WTC11 (cell line): Measurements from ENCODE around the gene VAMP1. TPM values are rescaled to one million over a fixed set of nuclear protein-coding genes. Genes with fewer than 3 reads are reported as not detected.
"Not testable (repeated sequence)": the region's sequence is repeated elsewhere in the genome, so short reads cannot be mapped to it uniquely, and the experiment has no call there.

Experiments
- ATAC-seq: fragments of 200-7000 bp; cut with Tn5 transposase; 2 replicates; pipeline ENCODE4 v1.10.0; 2021; ENCODE audit warnings: mild to moderate bottlenecking, moderate library complexity
- CTCF ChIA-PET: fragments of 300-600 bp; sonication (Branson Sonifier 250); formaldehyde crosslinking; loops from one replicate; lab custom pipeline; 2021; ENCODE audit warnings: antibody characterized with exemption; lab: Charles Lee
- POLR2A ChIA-PET: fragments of 350-600 bp; sonication (Branson Sonifier 250); formaldehyde crosslinking; loops from one replicate; lab custom pipeline; 2021; ENCODE audit warnings: antibody characterized with exemption; lab: Charles Lee
- DNase-seq: peaks from one replicate; pipeline ENCODE4 v3.0.0; 2021; ENCODE audit warnings: low spot score
- H3K27ac Mint-ChIP-seq: 2 replicates; pipeline ENCODE4 v1.8.0; 2021; ENCODE audit warnings: mixed read lengths
- H3K27me3 Mint-ChIP-seq: 2 replicates; pipeline ENCODE4 v1.8.0; 2021; ENCODE audit warnings: low read depth, mild to moderate bottlenecking, moderate library complexity, mixed read lengths
- H3K36me3 Mint-ChIP-seq: 2 replicates; pipeline ENCODE4 v1.8.0; 2021; ENCODE audit warnings: mixed read lengths
- H3K4me1 Mint-ChIP-seq: 2 replicates; pipeline ENCODE4 v1.8.0; 2022; ENCODE audit warnings: mixed read lengths
- H3K4me3 Mint-ChIP-seq: 2 replicates; pipeline ENCODE4 v1.8.0; 2021; ENCODE audit warnings: mild to moderate bottlenecking, moderate library complexity, mixed read lengths
- H3K9me3 Mint-ChIP-seq: 2 replicates; pipeline ENCODE4 v1.8.0; 2021; ENCODE audit warnings: mixed read lengths
- CREM ChIP-seq: sonication (generic); formaldehyde crosslinking; IDR thresholded peaks from 2 replicates; pipeline ENCODE4 v1.8.1; 2022; ENCODE audit warnings: mild to moderate bottlenecking, missing genetic modification reagents, moderate library complexity
- ETV6 ChIP-seq: sonication (generic); formaldehyde crosslinking; IDR thresholded peaks from 2 replicates; pipeline ENCODE4 v1.8.1; 2022; ENCODE audit warnings: mild to moderate bottlenecking, missing genetic modification reagents
- GRHL2 ChIP-seq: fragments of 250-450 bp; sonication (Bioruptor Pico); IDR thresholded peaks from 2 replicates; pipeline ENCODE4 v1.8.0; 2022; ENCODE audit warnings: mild to moderate bottlenecking, moderate library complexity; ENCODE audit not compliant: insufficient replicate concordance, severe bottlenecking
- KAT7 ChIP-seq: sonication (generic); formaldehyde crosslinking; IDR thresholded peaks from 2 replicates; pipeline ENCODE4 v1.8.1; 2023; ENCODE audit warnings: missing genetic modification reagents, mild to moderate bottlenecking, borderline replicate concordance
- NR3C1 ChIP-seq: sonication (generic); formaldehyde crosslinking; conservative IDR thresholded peaks from 2 replicates; pipeline ENCODE4 v1.8.1; 2023; ENCODE audit warnings: low read depth, mild to moderate bottlenecking, missing genetic modification reagents
- TEAD4 ChIP-seq: sonication (generic); formaldehyde crosslinking; IDR thresholded peaks from 2 replicates; pipeline ENCODE4 v1.8.0; 2022; ENCODE audit warnings: mild to moderate bottlenecking, missing genetic modification reagents
- TP53 ChIP-seq: sonication (generic); formaldehyde crosslinking; IDR thresholded peaks from 2 replicates; pipeline ENCODE4 v1.8.1; 2023; ENCODE audit warnings: mild to moderate bottlenecking, missing genetic modification reagents
- ZNF138 ChIP-seq: sonication (generic); formaldehyde crosslinking; conservative IDR thresholded peaks from 2 replicates; pipeline ENCODE4 v1.8.1; 2022; ENCODE audit warnings: mild to moderate bottlenecking, moderate library complexity, missing genetic modification reagents
- ZNF232 ChIP-seq: sonication (generic); formaldehyde crosslinking; IDR thresholded peaks from 2 replicates; pipeline ENCODE4 v1.8.0; 2022; ENCODE audit warnings: mild to moderate bottlenecking, missing genetic modification reagents
- total RNA-seq: library from RNA; stranded (reverse); gene quantifications from 3 replicates; pipeline ENCODE4 v1.2.3, GENCODE V29; 2021
- TF ChIP-seq, protein P1 (sequence below): sonication (generic); formaldehyde crosslinking; IDR thresholded peaks from 2 replicates; pipeline ENCODE4 v1.8.0; 2022; ENCODE audit warnings: mild to moderate bottlenecking, missing genetic modification reagents
- TF ChIP-seq, protein P2 (sequence below): sonication (generic); formaldehyde crosslinking; IDR thresholded peaks from 2 replicates; pipeline ENCODE4 v1.8.1; 2022; ENCODE audit warnings: missing genetic modification reagents, borderline replicate concordance
- TF ChIP-seq, protein P3 (sequence below): sonication (generic); formaldehyde crosslinking; IDR thresholded peaks from 2 replicates; pipeline ENCODE4 v1.8.0; 2023; ENCODE audit warnings: missing genetic modification reagents, mild to moderate bottlenecking, borderline replicate concordance
- TF ChIP-seq, protein P4 (sequence below): sonication (generic); formaldehyde crosslinking; conservative IDR thresholded peaks from 2 replicates; pipeline ENCODE4 v1.8.1; 2022; ENCODE audit warnings: mild to moderate bottlenecking, missing genetic modification reagents
- TF ChIP-seq, protein P5 (sequence below): sonication (generic); formaldehyde crosslinking; IDR thresholded peaks from 2 replicates; pipeline ENCODE4 v1.8.1; 2023; ENCODE audit warnings: mild to moderate bottlenecking, missing genetic modification reagents, borderline replicate concordance
- TF ChIP-seq, protein P6 (sequence below): sonication (generic); formaldehyde crosslinking; IDR thresholded peaks from 2 replicates; pipeline ENCODE4 v1.8.1; 2023; ENCODE audit warnings: mild to moderate bottlenecking, moderate library complexity, missing genetic modification reagents

Gene VAMP1
- total RNA-seq, 1 experiment from 2014 or later: 14.3 TPM

DNA sequence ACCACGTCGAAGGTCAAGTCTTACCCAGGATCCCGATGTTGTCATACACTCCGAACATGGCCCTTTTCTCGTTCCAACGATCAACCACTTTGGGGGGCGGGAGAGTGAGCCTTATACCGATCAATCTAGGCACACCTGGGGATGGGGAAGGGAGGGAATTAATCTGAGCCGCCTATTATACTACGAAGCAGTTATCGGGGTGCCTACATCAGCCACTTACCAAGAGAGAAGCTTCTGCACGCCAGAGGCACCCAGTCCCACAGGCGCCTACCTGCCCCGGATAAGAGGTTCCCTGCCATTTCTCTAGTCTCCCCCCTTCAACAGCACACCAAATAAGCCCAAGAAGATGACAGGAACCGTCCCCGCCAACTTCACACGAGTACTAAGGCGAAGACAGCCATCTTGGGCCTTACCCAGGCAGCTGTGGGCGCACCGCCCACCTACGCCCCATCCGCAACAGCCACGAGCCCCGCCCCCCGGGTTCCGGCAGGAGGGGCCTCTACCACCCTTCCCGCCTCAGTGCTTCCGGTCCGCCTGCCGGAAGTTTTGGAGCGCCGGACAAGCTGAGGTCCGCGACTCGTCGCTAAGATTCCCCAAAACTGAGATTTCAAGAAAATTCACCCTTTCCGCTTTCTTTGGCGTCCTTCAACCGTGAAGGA is 22.5 kb upstream of the VAMP1 start, which contains the start of gene MRPL51 (continued):
- TF ChIP-seq, protein P1, sequence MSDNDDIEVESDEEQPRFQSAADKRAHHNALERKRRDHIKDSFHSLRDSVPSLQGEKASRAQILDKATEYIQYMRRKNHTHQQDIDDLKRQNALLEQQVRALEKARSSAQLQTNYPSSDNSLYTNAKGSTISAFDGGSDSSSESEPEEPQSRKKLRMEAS: no peak
- TF ChIP-seq ZNF138: no peak
- TF ChIP-seq, protein P2, sequence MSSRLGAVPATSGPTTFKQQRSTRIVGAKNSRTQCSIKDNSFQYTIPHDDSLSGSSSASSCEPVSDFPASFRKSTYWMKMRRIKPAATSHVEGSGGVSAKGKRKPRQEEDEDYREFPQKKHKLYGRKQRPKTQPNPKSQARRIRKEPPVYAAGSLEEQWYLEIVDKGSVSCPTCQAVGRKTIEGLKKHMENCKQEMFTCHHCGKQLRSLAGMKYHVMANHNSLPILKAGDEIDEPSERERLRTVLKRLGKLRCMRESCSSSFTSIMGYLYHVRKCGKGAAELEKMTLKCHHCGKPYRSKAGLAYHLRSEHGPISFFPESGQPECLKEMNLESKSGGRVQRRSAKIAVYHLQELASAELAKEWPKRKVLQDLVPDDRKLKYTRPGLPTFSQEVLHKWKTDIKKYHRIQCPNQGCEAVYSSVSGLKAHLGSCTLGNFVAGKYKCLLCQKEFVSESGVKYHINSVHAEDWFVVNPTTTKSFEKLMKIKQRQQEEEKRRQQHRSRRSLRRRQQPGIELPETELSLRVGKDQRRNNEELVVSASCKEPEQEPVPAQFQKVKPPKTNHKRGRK (CRISPR knock-in tag): no peak
- TF ChIP-seq TP53: no peak

DNA sequence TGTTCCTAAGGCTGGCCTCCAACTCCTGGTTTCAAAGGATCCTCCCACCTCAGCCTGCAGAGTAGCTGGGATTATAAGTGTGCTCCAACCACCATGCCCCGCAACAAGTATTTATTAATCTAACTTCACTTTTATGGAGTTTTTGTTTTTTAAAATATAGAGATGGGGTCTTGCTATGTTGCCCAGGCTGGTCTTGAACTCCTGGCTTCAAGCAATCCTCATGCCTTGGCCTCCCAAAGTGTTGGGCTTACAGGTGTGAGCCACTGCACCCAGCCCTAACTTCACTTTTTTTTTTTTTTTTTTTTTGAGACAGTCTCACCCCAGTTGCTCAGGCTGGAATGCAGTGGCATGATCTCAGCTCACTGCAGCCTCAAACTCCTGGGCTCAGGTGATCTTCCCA is 20.2 kb upstream of the VAMP1 start:
- POLR2A ChIA-PET: interaction anchor here (0.6 to 0.7 kb wide), 3 partner anchors 42 to 185 kb away, joined by 3 to 5 read pairs (median 4); partner anchors contain the start of gene GAPDH
- H3K9me3 Mint-ChIP-seq, H3K27ac Mint-ChIP-seq, ATAC-seq, CTCF ChIA-PET, DNase-seq, H3K27me3 Mint-ChIP-seq, H3K4me3 Mint-ChIP-seq: not testable (repeated sequence)
- H3K4me1 Mint-ChIP-seq: peaks cover 21% of the 10 kb centered on the region
- peaks cover 19% of the 10 kb centered on the region for H3K36me3 Mint-ChIP-seq

DNA sequence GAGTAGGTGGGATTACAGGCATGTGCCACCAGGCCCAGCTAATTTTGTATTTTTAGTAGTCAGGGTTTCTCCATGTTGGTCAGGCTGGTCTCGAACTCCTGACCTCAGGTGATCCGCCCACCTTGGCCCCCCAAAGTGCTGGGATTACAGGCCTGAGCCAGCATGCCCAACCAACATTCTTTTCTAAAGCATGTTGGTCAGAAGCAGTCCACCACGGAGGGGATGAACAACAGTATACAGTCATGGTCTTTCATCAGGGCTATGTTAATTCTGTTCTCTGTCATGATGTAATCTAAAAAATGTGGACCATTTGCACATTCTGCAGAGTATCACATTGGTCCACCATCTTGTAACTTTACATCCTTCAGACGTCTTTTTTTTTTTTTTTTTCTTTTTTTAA is 19.0 kb upstream of the VAMP1 start:
- H3K27me3 Mint-ChIP-seq: no peaks in the 10 kb centered on the region
- TF ChIP-seq, protein P3, sequence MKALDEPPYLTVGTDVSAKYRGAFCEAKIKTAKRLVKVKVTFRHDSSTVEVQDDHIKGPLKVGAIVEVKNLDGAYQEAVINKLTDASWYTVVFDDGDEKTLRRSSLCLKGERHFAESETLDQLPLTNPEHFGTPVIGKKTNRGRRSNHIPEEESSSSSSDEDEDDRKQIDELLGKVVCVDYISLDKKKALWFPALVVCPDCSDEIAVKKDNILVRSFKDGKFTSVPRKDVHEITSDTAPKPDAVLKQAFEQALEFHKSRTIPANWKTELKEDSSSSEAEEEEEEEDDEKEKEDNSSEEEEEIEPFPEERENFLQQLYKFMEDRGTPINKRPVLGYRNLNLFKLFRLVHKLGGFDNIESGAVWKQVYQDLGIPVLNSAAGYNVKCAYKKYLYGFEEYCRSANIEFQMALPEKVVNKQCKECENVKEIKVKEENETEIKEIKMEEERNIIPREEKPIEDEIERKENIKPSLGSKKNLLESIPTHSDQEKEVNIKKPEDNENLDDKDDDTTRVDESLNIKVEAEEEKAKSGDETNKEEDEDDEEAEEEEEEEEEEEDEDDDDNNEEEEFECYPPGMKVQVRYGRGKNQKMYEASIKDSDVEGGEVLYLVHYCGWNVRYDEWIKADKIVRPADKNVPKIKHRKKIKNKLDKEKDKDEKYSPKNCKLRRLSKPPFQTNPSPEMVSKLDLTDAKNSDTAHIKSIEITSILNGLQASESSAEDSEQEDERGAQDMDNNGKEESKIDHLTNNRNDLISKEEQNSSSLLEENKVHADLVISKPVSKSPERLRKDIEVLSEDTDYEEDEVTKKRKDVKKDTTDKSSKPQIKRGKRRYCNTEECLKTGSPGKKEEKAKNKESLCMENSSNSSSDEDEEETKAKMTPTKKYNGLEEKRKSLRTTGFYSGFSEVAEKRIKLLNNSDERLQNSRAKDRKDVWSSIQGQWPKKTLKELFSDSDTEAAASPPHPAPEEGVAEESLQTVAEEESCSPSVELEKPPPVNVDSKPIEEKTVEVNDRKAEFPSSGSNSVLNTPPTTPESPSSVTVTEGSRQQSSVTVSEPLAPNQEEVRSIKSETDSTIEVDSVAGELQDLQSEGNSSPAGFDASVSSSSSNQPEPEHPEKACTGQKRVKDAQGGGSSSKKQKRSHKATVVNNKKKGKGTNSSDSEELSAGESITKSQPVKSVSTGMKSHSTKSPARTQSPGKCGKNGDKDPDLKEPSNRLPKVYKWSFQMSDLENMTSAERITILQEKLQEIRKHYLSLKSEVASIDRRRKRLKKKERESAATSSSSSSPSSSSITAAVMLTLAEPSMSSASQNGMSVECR (CRISPR knock-in tag): no peak
- TF ChIP-seq ZNF232: no peak
- TF ChIP-seq, protein P4, sequence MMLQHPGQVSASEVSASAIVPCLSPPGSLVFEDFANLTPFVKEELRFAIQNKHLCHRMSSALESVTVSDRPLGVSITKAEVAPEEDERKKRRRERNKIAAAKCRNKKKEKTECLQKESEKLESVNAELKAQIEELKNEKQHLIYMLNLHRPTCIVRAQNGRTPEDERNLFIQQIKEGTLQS: no peak
- TF ChIP-seq TEAD4: no peak
- TF ChIP-seq NR3C1 (CRISPR knock-in tag): no peak
- TF ChIP-seq, protein P5, sequence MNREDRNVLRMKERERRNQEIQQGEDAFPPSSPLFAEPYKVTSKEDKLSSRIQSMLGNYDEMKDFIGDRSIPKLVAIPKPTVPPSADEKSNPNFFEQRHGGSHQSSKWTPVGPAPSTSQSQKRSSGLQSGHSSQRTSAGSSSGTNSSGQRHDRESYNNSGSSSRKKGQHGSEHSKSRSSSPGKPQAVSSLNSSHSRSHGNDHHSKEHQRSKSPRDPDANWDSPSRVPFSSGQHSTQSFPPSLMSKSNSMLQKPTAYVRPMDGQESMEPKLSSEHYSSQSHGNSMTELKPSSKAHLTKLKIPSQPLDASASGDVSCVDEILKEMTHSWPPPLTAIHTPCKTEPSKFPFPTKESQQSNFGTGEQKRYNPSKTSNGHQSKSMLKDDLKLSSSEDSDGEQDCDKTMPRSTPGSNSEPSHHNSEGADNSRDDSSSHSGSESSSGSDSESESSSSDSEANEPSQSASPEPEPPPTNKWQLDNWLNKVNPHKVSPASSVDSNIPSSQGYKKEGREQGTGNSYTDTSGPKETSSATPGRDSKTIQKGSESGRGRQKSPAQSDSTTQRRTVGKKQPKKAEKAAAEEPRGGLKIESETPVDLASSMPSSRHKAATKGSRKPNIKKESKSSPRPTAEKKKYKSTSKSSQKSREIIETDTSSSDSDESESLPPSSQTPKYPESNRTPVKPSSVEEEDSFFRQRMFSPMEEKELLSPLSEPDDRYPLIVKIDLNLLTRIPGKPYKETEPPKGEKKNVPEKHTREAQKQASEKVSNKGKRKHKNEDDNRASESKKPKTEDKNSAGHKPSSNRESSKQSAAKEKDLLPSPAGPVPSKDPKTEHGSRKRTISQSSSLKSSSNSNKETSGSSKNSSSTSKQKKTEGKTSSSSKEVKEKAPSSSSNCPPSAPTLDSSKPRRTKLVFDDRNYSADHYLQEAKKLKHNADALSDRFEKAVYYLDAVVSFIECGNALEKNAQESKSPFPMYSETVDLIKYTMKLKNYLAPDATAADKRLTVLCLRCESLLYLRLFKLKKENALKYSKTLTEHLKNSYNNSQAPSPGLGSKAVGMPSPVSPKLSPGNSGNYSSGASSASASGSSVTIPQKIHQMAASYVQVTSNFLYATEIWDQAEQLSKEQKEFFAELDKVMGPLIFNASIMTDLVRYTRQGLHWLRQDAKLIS (CRISPR knock-in tag): no peak
- no peak for TF ChIP-seq GRHL2 (CRISPR knock-in tag)
- TF ChIP-seq, protein P2 (CRISPR knock-in tag): no peak
- no peak for TF ChIP-seq KAT7 (CRISPR knock-in tag)
- TF ChIP-seq, protein P6, sequence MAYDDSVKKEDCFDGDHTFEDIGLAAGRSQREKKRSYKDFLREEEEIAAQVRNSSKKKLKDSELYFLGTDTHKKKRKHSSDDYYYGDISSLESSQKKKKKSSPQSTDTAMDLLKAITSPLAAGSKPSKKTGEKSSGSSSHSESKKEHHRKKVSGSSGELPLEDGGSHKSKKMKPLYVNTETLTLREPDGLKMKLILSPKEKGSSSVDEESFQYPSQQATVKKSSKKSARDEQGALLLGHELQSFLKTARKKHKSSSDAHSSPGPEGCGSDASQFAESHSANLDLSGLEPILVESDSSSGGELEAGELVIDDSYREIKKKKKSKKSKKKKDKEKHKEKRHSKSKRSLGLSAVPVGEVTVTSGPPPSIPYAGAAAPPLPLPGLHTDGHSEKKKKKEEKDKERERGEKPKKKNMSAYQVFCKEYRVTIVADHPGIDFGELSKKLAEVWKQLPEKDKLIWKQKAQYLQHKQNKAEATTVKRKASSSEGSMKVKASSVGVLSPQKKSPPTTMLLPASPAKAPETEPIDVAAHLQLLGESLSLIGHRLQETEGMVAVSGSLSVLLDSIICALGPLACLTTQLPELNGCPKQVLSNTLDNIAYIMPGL (CRISPR knock-in tag): no peak
- TF ChIP-seq CREM (CRISPR knock-in tag): no peak
- TF ChIP-seq ETV6 (CRISPR knock-in tag): no peak
- TF ChIP-seq, all 79 proteins: peak for 0
- peaks cover 12% of the 10 kb centered on the region for H3K36me3 Mint-ChIP-seq
- CTCF ChIA-PET: no interaction called here
- no peak overlapping the region; the same call in 1 of the 2 replicates for H3K27ac Mint-ChIP-seq
- peaks cover 10% of the 10 kb centered on the region for H3K4me1 Mint-ChIP-seq
- no peak for ATAC-seq
- no peaks in the 10 kb centered on the region for H3K9me3 Mint-ChIP-seq
- DNase-seq: no peak
- POLR2A ChIA-PET: interaction anchor here (0.7 kb wide), 1 partner anchor 20 kb away, joined by 6 read pairs; no protein-coding TSS in a partner anchor
- no peak overlapping the region for H3K4me3 Mint-ChIP-seq
